ENCODE results near the gene TES. TPM values are rescaled to one million over a fixed set of nuclear protein-coding genes. Genes with fewer than 3 reads are reported as not detected.
A peak's percentile ranks its signal among the peaks of the same experiment; 100 is the strongest.

TES gene
- total RNA-seq, 1 donor, result 99.2 TPM

DNA sequence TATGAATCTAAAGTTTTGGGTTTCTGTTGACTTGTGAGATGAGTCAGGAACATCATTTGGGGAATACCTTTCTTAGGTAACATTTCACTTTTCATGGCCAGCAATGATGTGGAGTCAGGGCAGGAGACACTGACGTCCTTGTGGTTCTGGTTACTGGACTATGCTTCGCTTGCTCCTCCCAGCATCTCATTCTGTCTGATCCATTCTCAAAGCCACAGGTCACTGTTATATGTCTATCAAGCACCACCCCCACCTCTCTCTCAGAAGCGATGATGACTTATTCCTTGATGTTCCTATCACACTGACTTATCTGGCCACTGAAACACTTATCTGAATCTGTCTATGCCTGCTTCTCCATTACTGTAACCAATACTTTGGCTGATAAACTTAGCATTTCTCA, 51.6 kb downstream of the TES start:
- no peak overlapping the region for H2AFZ ChIP-seq (ENCODE audit: low read length)
- H3K27ac ChIP-seq (ENCODE audit: low read depth, low read length), result no peak overlapping the region
- H4K20me1 ChIP-seq (ENCODE audit: insufficient read depth, low read length), result no peaks in the 10 kb centered on the region
- H3K9me3 ChIP-seq (ENCODE audit: low read depth, low read length), result no peaks in the 10 kb centered on the region
- H3K79me2 ChIP-seq (ENCODE audit: insufficient read depth, low read length), result no peaks in the 10 kb centered on the region
- TF ChIP-seq, protein P1, sequence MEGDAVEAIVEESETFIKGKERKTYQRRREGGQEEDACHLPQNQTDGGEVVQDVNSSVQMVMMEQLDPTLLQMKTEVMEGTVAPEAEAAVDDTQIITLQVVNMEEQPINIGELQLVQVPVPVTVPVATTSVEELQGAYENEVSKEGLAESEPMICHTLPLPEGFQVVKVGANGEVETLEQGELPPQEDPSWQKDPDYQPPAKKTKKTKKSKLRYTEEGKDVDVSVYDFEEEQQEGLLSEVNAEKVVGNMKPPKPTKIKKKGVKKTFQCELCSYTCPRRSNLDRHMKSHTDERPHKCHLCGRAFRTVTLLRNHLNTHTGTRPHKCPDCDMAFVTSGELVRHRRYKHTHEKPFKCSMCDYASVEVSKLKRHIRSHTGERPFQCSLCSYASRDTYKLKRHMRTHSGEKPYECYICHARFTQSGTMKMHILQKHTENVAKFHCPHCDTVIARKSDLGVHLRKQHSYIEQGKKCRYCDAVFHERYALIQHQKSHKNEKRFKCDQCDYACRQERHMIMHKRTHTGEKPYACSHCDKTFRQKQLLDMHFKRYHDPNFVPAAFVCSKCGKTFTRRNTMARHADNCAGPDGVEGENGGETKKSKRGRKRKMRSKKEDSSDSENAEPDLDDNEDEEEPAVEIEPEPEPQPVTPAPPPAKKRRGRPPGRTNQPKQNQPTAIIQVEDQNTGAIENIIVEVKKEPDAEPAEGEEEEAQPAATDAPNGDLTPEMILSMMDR (IDR thresholded peaks at IDR 0.05; ENCODE audit: extremely low read depth, low read depth, low read length), result no peak
- no peak for DNase-seq (ENCODE audit: insufficient read length, low spot score, missing footprints)
- no peak overlapping the region for H3K4me3 ChIP-seq (ENCODE audit: insufficient read depth, low read length)
- no peaks in the 10 kb centered on the region for H3K36me3 ChIP-seq (ENCODE audit: insufficient read depth, low read length)
- no peak overlapping the region for H3K4me2 ChIP-seq (ENCODE audit: insufficient read depth, low read length)
- peaks cover 22% of the 10 kb centered on the region for H3K4me1 ChIP-seq (ENCODE audit: insufficient read depth, low read length)
- no peaks in the 10 kb centered on the region for H3K27me3 ChIP-seq (ENCODE audit: insufficient read depth, low read length)

DNA sequence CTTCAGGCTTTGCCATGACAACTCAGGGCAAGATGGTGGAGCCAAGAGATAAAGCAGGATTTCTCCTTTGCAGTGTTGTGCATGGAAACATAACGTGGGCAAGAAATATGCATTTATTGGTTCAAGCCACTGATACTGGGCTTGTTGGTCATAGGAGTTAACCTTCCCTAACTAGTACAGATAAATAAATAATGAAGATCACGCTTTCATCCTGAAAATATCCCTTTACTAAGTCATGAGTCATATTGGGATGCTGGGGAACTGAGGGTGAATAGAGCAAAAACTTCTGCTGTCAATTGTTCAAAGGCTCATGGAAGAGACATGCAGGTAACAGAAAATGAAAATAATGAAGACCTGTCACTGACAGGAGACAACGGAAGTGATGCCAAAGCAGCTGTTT, 55.5 kb downstream of the TES start:
- Histone ChIP-seq H3K79me2 (ENCODE audit: insufficient read depth, low read length) (no peaks in the 10 kb centered on the region), H3K4me2 (ENCODE audit: insufficient read depth, low read length) (no peak overlapping the region), H3K36me3 (ENCODE audit: insufficient read depth, low read length) (no peaks in the 10 kb centered on the region), H4K20me1 (ENCODE audit: insufficient read depth, low read length) (no peaks in the 10 kb centered on the region), H3K4me1 (ENCODE audit: insufficient read depth, low read length) (peaks cover 21% of the 10 kb centered on the region), H3K27ac (ENCODE audit: low read depth, low read length) (no peak overlapping the region), H3K4me3 (ENCODE audit: insufficient read depth, low read length) (no peak overlapping the region), H2AFZ (ENCODE audit: low read length) (peak overlapping the region; percentile 72), H3K9me3 (ENCODE audit: low read depth, low read length) (no peaks in the 10 kb centered on the region), H3K27me3 (ENCODE audit: insufficient read depth, low read length) (no peaks in the 10 kb centered on the region)
- TF ChIP-seq, protein P1 (IDR thresholded peaks at IDR 0.05; ENCODE audit: extremely low read depth, low read depth, low read length), result no peak
- no peak for DNase-seq (ENCODE audit: insufficient read length, low spot score, missing footprints)

DNA sequence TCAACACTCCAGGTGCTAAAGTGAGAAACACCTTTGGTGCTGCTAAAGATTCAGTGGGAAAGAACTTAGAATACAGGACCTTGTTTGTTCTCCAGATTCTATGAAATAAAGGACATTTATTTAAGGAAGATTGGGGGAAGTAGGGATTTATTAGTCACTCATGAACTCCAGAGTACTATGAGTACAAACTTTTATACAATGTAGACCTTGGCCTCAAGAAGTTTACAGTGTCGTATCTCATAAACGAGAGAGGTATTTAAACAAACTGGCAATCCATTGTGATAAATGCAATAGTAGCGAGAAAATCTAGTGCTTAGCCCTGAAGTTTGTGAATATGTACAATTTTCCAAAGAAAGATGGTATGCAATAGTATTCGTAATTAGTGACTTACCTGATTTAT, 59.1 kb downstream of the TES start:
- Histone ChIP-seq H4K20me1 (ENCODE audit: insufficient read depth, low read length) (no peaks in the 10 kb centered on the region), H3K27me3 (ENCODE audit: insufficient read depth, low read length) (no peaks in the 10 kb centered on the region), H3K36me3 (ENCODE audit: insufficient read depth, low read length) (no peaks in the 10 kb centered on the region), H3K4me2 (ENCODE audit: insufficient read depth, low read length) (no peak overlapping the region), H3K79me2 (ENCODE audit: insufficient read depth, low read length) (no peaks in the 10 kb centered on the region), H3K4me3 (ENCODE audit: insufficient read depth, low read length) (no peak overlapping the region), H3K4me1 (ENCODE audit: insufficient read depth, low read length) (peaks cover 42% of the 10 kb centered on the region), H2AFZ (ENCODE audit: low read length) (peak overlapping the region; percentile 37), H3K9me3 (ENCODE audit: low read depth, low read length) (no peaks in the 10 kb centered on the region), H3K27ac (ENCODE audit: low read depth, low read length) (no peak overlapping the region)
- no peak for DNase-seq (ENCODE audit: insufficient read length, low spot score, missing footprints)
- TF ChIP-seq, protein P1 (IDR thresholded peaks at IDR 0.05; ENCODE audit: extremely low read depth, low read depth, low read length), result no peak

DNA sequence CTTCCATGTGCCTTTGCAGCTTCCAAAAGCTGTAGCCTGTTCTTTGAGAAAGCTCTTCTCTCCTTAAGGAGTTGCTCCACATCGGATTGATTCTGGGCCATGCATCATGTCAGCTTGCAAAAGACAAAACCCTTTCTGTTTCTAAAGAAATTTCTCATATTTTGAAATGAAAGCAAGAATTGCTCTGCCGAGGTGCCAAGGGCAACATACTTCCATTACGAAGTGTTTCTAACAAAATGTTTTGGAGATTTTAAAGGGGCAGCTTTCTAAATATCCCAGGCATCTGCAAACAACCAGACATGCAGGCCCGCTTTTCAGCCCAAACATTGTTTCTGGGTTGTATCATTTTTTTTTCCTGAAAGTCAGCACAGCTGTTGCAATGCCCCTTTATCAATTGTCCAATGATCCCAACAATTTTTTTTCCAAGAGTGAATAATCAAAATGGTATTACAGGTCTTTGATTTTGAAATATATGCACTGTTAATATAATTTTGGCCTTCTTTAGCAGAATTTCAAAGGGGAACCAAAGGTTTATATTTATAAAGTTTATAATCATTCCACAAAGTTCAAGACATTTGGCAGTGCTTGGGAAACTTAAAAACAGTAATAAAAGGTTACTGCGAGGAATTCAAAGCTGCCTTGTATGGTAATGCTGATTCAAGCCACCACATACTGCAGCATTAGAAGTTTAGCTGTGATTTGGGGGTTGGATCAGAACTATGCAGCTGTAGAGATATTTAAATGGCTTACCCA, 61.0 kb downstream of the TES start:
- no peaks in the 10 kb centered on the region for H3K36me3 ChIP-seq (ENCODE audit: insufficient read depth, low read length)
- H3K9me3 ChIP-seq (ENCODE audit: low read depth, low read length), result no peaks in the 10 kb centered on the region
- TF ChIP-seq, protein P1 (IDR thresholded peaks at IDR 0.05; ENCODE audit: extremely low read depth, low read depth, low read length), result no peak
- DNase-seq (ENCODE audit: insufficient read length, low spot score, missing footprints), result no peak
- H3K27ac ChIP-seq (ENCODE audit: low read depth, low read length), result peak overlapping the region; percentile 88
- H3K79me2 ChIP-seq (ENCODE audit: insufficient read depth, low read length), result no peaks in the 10 kb centered on the region
- no peak overlapping the region for H2AFZ ChIP-seq (ENCODE audit: low read length)
- peaks cover 38% of the 10 kb centered on the region for H3K4me1 ChIP-seq (ENCODE audit: insufficient read depth, low read length)
- no peaks in the 10 kb centered on the region for H4K20me1 ChIP-seq (ENCODE audit: insufficient read depth, low read length)
- no peaks in the 10 kb centered on the region for H3K27me3 ChIP-seq (ENCODE audit: insufficient read depth, low read length)
- H3K4me2 ChIP-seq (ENCODE audit: insufficient read depth, low read length), result peak overlapping the region; percentile 79
- peak overlapping the region; percentile 37 for H3K4me3 ChIP-seq (ENCODE audit: insufficient read depth, low read length)

Data from osteoblast (primary cell).